Vagina (tissue), 2 donors: ENCODE data around the gene TOGARAM2. TPM values are rescaled to one million over a fixed set of nuclear protein-coding genes. Genes with fewer than 3 reads are reported as not detected.

ENCODE experiments used
- DNase-seq, 2 donors: peaks; one replicate each; pipeline ENCODE4 v3.0.0-alpha.2; 2017; ENCODE audit errors: extremely low spot score in 2 of 2
- H3K27ac ChIP-seq: fragments of 200-600 bp; sonication (generic); one replicate; pipeline ENCODE4 v1.5.1; 2019
- H3K27me3 ChIP-seq: fragments of 200-600 bp; sonication (generic); one replicate; pipeline ENCODE4 v1.5.1; 2019
- H3K36me3 ChIP-seq, 2 donors: fragments of 200-600 bp; sonication (generic); one replicate each; pipeline ENCODE4 v1.5.1; 2017 to 2019
- H3K4me1 ChIP-seq: fragments of 200-600 bp; sonication (generic); one replicate; pipeline ENCODE4 v1.5.1; 2019
- H3K4me3 ChIP-seq, 2 donors: fragments of 200-600 bp; sonication (generic); 1 replicate in 1 of 2; 2 replicates in 1 of 2; pipeline ENCODE4 v1.5.1; 2016 to 2019
- H3K9me3 ChIP-seq: fragments of 200-600 bp; sonication (generic); one replicate; pipeline ENCODE4 v1.5.1; 2019
- POLR2A ChIP-seq, 2 donors: fragments of 450-650 bp; IDR thresholded peaks; one replicate each; pipeline ENCODE4 v1.6.1; 2017; ENCODE audit warnings: antibody characterized with exemption in 2 of 2, mild to moderate bottlenecking in 2 of 2, moderate library complexity in 2 of 2
- POLR2AphosphoS5 ChIP-seq, 2 donors: sonication (generic); formaldehyde crosslinking; IDR thresholded peaks; one replicate each; pipeline ENCODE4 v1.9.0; 2017; ENCODE audit warnings: antibody characterized with exemption in 2 of 2, mild to moderate bottlenecking in 2 of 2, low read depth in 1 of 2; ENCODE audit not compliant: insufficient read depth in 1 of 2
- intact Hi-C: fragments of 100-400 bp; cut with DNase I; formaldehyde crosslinking; loops from one replicate; pipeline ENCODE4 v1.15.1; 2023
- total RNA-seq: library from RNA; depleted of rRNA; stranded (reverse); fragments of >200 nt; gene quantifications from one replicate; pipeline ENCODE4 v1.2.3, GENCODE V29; 2016
- TF ChIP-seq, protein P1 (sequence below), 3 experiments: fragments of 450-650 bp in 2 of 3; fragments of 200-600 bp in 1 of 3; sonication (generic) in 1 of 3; IDR thresholded peaks; one replicate each; pipeline ENCODE4 v1.5.1; 2017 to 2019; ENCODE audit warnings: antibody characterized with exemption in 3 of 3, mild to moderate bottlenecking in 2 of 3, moderate library complexity in 2 of 3

Gene TOGARAM2
- total RNA-seq, 1 donor from 2014 or later = under 0.01 TPM

DNA sequence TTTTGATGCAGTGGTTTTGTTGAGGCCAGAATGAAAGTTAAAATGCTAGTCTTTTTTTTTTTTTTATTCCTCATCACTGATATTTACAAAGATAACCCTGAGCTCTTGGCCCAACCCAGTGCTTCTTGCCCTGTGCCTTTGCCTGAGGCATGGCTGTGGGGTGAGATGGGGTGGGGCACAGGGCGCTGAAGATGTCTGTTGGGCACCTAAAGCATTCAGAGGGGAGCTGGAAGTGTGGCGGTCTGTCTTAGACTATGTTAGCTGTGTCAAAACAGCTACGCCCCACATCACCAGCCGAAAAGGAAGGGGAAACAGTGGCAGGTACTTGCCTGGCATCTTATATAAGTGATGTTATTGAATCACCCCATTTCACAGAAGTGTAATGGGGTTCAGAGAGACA lies 20.7 kb downstream of the TOGARAM2 start:
- Histone ChIP-seq H3K36me3 (no peaks in the 10 kb centered on the region), H3K27me3 (no peaks in the 10 kb centered on the region), H3K27ac (no peak overlapping the region), H3K4me3 (no peak overlapping the region), H3K4me1 (peaks cover 4% of the 10 kb centered on the region), H3K9me3 (no peaks in the 10 kb centered on the region)
- intact Hi-C loops = loop anchor here (5.0 kb wide), 1 partner anchor 80 kb away; no protein-coding TSS in a partner anchor
- DNase-seq = no peak
- no peak for TF ChIP-seq POLR2A (IDR thresholded peaks at IDR 0.05)
- TF ChIP-seq, protein P1, sequence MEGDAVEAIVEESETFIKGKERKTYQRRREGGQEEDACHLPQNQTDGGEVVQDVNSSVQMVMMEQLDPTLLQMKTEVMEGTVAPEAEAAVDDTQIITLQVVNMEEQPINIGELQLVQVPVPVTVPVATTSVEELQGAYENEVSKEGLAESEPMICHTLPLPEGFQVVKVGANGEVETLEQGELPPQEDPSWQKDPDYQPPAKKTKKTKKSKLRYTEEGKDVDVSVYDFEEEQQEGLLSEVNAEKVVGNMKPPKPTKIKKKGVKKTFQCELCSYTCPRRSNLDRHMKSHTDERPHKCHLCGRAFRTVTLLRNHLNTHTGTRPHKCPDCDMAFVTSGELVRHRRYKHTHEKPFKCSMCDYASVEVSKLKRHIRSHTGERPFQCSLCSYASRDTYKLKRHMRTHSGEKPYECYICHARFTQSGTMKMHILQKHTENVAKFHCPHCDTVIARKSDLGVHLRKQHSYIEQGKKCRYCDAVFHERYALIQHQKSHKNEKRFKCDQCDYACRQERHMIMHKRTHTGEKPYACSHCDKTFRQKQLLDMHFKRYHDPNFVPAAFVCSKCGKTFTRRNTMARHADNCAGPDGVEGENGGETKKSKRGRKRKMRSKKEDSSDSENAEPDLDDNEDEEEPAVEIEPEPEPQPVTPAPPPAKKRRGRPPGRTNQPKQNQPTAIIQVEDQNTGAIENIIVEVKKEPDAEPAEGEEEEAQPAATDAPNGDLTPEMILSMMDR (IDR thresholded peaks at IDR 0.05) = no peak
- TF ChIP-seq POLR2AphosphoS5 (IDR thresholded peaks at IDR 0.05; ENCODE audit: insufficient read depth in 1 of 2, low read depth in 1 of 2) = no peak

DNA sequence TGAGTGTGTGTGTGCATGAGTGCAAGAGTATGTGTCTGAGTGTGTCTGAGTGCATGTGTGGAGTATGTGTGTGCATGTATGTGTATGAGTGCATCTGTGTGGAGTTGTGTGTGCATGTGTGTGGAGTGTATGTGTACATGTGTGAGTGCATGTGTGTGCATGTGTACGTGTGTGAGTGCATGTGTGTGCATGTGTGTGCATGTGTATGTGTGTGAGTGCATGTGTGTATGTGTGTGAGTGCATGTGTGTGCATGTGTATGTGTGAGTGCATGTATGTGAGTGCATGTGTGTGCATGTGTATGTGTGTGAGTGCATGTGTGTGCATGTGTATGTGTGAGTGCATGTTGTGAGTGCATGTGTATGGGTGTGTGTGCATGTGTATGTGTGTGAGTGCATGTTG lies 23.7 kb downstream of the TOGARAM2 start:
- Histone ChIP-seq H3K27ac (no peak overlapping the region), H3K9me3 (no peaks in the 10 kb centered on the region), H3K4me1 (no peaks in the 10 kb centered on the region), H3K36me3 (no peaks in the 10 kb centered on the region), H3K4me3 (no peak overlapping the region), H3K27me3 (no peaks in the 10 kb centered on the region)
- DNase-seq = no peak
- TF ChIP-seq, protein P1 (IDR thresholded peaks at IDR 0.05) = no peak
- TF ChIP-seq POLR2A (IDR thresholded peaks at IDR 0.05) (no peak), POLR2AphosphoS5 (IDR thresholded peaks at IDR 0.05; ENCODE audit: insufficient read depth in 1 of 2, low read depth in 1 of 2) (no peak)
- intact Hi-C loops = loop anchor here (5.0 kb wide), 1 partner anchor 78 kb away; no protein-coding TSS in a partner anchor

DNA sequence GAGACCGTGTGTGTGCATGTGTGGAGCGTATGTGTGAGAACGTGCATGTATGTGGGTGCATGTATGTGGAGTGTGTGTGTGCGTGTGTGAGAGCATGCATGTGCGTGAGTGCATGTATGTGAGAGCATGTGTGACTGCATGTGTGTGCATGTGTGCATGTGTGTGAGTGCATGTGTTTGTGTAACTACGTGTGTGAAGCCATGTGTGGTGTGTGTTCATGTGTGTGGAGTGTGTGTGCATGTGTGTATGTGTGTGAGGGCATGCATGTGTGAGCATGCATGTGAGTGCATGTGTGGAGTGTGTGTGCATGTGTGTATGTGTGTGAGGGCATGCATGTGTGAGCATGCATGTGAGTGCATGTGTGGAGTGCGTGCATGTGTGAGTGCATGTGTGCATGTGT lies 24.2 kb downstream of the TOGARAM2 start:
- intact Hi-C loops = no loop called here
- H3K36me3 ChIP-seq = no peaks in the 10 kb centered on the region
- DNase-seq = no peak
- H3K9me3 ChIP-seq = no peaks in the 10 kb centered on the region
- no peaks in the 10 kb centered on the region for H3K4me1 ChIP-seq
- no peak overlapping the region for H3K27ac ChIP-seq
- no peaks in the 10 kb centered on the region for H3K27me3 ChIP-seq
- TF ChIP-seq, protein P1 (IDR thresholded peaks at IDR 0.05) = no peak
- TF ChIP-seq POLR2AphosphoS5 (IDR thresholded peaks at IDR 0.05; ENCODE audit: insufficient read depth in 1 of 2, low read depth in 1 of 2) = no peak
- no peak for TF ChIP-seq POLR2A (IDR thresholded peaks at IDR 0.05)
- H3K4me3 ChIP-seq = no peak overlapping the region

DNA sequence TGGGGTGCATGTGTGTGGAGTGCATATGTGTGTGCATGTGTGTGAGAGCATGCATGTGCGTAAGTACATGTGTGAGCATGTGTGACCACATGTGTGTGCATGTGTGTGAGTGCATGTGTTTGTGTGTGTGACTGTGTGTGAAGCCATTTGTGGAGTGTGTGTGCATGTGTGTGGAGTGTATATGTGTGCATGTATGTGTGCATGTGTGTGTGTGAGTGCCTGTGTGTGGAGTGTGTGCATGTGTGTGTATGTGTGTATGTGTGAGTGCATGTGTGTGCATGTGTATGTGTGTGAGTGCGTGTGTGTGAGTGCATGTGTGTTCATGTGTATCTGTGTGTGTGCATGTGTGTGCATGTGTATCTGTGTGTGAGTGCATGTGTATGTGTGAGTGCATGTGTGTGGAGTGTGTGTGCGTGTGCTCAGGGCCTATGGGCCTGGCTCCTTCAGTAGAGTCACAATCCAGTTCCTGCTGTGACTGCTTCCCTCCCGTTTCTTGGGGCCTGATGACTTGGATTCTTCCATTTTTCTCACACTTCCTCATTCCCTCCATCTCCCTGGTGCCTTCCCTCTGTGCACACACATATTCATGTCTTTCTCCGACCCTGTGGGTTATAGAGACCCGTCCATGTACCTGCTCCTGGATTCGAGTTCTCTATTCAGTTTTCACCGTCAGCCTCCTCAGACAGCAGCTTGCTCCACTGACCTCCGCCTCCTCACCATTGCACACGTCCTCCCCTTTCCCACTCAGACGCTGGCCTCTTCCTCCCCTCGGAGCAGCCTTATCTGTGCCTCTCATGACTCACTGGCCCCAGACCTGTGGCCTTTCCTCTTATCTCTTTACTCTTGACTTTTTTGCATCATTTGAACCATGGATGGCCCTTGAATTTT lies 25.2 kb downstream of the TOGARAM2 start:
- no peak for TF ChIP-seq POLR2AphosphoS5 (IDR thresholded peaks at IDR 0.05; ENCODE audit: insufficient read depth in 1 of 2, low read depth in 1 of 2)
- no peak for TF ChIP-seq POLR2A (IDR thresholded peaks at IDR 0.05)
- TF ChIP-seq, protein P1 (IDR thresholded peaks at IDR 0.05) = no peak

DNA sequence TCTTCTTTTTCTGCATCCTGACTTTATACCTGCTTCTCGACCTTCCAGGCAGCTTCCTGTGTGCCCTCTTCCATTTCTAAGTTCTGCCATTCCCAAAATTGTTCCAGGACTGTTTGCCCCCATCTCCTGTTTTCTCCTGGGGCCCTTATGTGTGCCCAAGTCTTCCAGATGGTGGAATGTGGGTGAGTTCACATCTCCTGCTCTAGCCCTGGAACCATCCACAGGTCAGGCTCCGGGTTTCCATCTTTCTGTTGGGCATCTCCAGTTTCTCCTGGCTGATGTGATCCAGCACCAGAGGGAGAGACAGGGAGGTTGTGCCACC lies 25.8 kb downstream of the TOGARAM2 start:
- Histone ChIP-seq H3K27ac (no peak overlapping the region), H3K36me3 (no peaks in the 10 kb centered on the region), H3K4me1 (peaks cover 13% of the 10 kb centered on the region), H3K9me3 (no peaks in the 10 kb centered on the region), H3K4me3 (no peak overlapping the region), H3K27me3 (no peaks in the 10 kb centered on the region)
- intact Hi-C loops = no loop called here
- TF ChIP-seq, protein P1 (IDR thresholded peaks at IDR 0.05) = no peak
- TF ChIP-seq POLR2AphosphoS5 (IDR thresholded peaks at IDR 0.05; ENCODE audit: insufficient read depth in 1 of 2, low read depth in 1 of 2) (no peak), POLR2A (IDR thresholded peaks at IDR 0.05) (no peak)
- no peak for DNase-seq

More for the DNA sequence above, 25.2 kb downstream of the TOGARAM2 start:
- H3K27ac ChIP-seq = no peak overlapping the region
- H3K4me1 ChIP-seq = peaks cover 7% of the 10 kb centered on the region
- DNase-seq = no peak
- H3K36me3 ChIP-seq = no peaks in the 10 kb centered on the region
- H3K9me3 ChIP-seq = no peaks in the 10 kb centered on the region
- no peak overlapping the region for H3K4me3 ChIP-seq
- intact Hi-C loops = no loop called here
- H3K27me3 ChIP-seq = no peaks in the 10 kb centered on the region
